Bronchial epithelial cell (primary cell): ENCODE measurements around the gene PRSS58. TPM values are rescaled to one million over a fixed set of nuclear protein-coding genes. Genes with fewer than 3 reads are reported as not detected.

ENCODE experiments used
- DNase-seq: peaks from one replicate; pipeline ENCODE4 v3.0.0-alpha.2; 2010; ENCODE audit warnings: low read depth
- FAIRE-seq: peaks from 2 replicates; lab custom pipeline; 2011; peaks lifted over from hg19 to GRCh38; lab: Jason Lieb, UNC
- H3K27me3 ChIP-seq: 2 replicates; pipeline ENCODE4 v1.5.1; 2011; ENCODE audit warnings: low read length; ENCODE audit not compliant: control insufficient read depth, insufficient read depth
- H3K36me3 ChIP-seq: 2 replicates; pipeline ENCODE4 v1.5.1; 2011; ENCODE audit warnings: low read length; ENCODE audit not compliant: control insufficient read depth, insufficient read depth
- H3K4me3 ChIP-seq: 2 replicates; pipeline ENCODE4 v1.5.1; 2011; ENCODE audit warnings: mild to moderate bottlenecking, low read depth, low read length, control low read depth
- CTCF ChIP-seq: IDR thresholded peaks from 2 replicates; pipeline ENCODE4 v1.5.1; 2011; ENCODE audit warnings: mild to moderate bottlenecking, moderate library complexity, low read length, control low read depth, inconsistent platforms; ENCODE audit not compliant: insufficient read depth, severe bottlenecking
- total RNA-seq: library from RNA; depleted of rRNA; stranded (reverse); fragments of >200 nt; gene quantifications from 2 replicates; pipeline ENCODE4 v1.2.1, GENCODE V29; 2014

The PRSS58 gene
- total RNA-seq, 1 donor from 2014 or later = not detected

- FAIRE-seq = no peak
- DNase-seq = no peak
- H3K36me3 ChIP-seq = no peaks in the 10 kb centered on the region
- no peak overlapping the region for H3K4me3 ChIP-seq
- TF ChIP-seq CTCF = no peak
- no peaks in the 10 kb centered on the region for H3K27me3 ChIP-seq
Measured at GRCh38 chr7:142275028-142275427, 17.2 kb upstream of the PRSS58 start.

GRCh38 chr7:142272841-142273240 is 15.0 kb upstream of the PRSS58 start:
- no peaks in the 10 kb centered on the region for H3K36me3 ChIP-seq
- FAIRE-seq (no peak), DNase-seq (no peak)
- TF ChIP-seq CTCF = no peak
- no peak overlapping the region for H3K4me3 ChIP-seq
- no peaks in the 10 kb centered on the region for H3K27me3 ChIP-seq

GRCh38 chr7:142263598-142264380 is 5.9 kb upstream of the PRSS58 start:
- no peak for FAIRE-seq
- Histone ChIP-seq H3K36me3 (no peaks in the 10 kb centered on the region), H3K4me3 (no peak overlapping the region), H3K27me3 (no peaks in the 10 kb centered on the region)
- TF ChIP-seq CTCF = no peak
- DNase-seq = peak; percentile 66

GRCh38 chr7:142250705-142251104 is 7.2 kb downstream of the PRSS58 start:
- peak; percentile 52 for FAIRE-seq
- Histone ChIP-seq H3K36me3 (no peaks in the 10 kb centered on the region), H3K27me3 (no peaks in the 10 kb centered on the region), H3K4me3 (no peak overlapping the region)
- DNase-seq = no peak
- TF ChIP-seq CTCF = no peak

GRCh38 chr7:142249918-142250317 is 7.9 kb downstream of the PRSS58 start:
- FAIRE-seq = no peak
- no peaks in the 10 kb centered on the region for H3K27me3 ChIP-seq
- DNase-seq = no peak

More at GRCh38 chr7:142249918-142250317, 7.9 kb downstream of the PRSS58 start:
- no peak for TF ChIP-seq CTCF
- Histone ChIP-seq H3K36me3 (no peaks in the 10 kb centered on the region), H3K4me3 (no peak overlapping the region)
